Measurements from ENCODE around the gene LRRC72.

GRCh38 chr7:16594061-16594460, 67.4 kb downstream of the LRRC72 start:
- TF ChIP-seq ZBTB11 (CRISPR knock-in tag; IDR thresholded peaks at IDR 0.05) (no peak), POLR2AphosphoS5 (IDR thresholded peaks at IDR 0.05; ENCODE audit: control insufficient read depth, insufficient read depth, low read depth, low read length) (no peak), ARID3B (CRISPR knock-in tag; IDR thresholded peaks at IDR 0.05; ENCODE audit: borderline replicate concordance) (no peak), ZNF274 (IDR thresholded peaks at IDR 0.05; ENCODE audit: borderline replicate concordance, low read depth, low read length) (no peak), ELK1 (CRISPR knock-in tag; IDR thresholded peaks at IDR 0.05) (no peak), MTA3 (IDR thresholded peaks at IDR 0.05; ENCODE audit: borderline replicate concordance) (no peak)
- TF ChIP-seq, protein P1, sequence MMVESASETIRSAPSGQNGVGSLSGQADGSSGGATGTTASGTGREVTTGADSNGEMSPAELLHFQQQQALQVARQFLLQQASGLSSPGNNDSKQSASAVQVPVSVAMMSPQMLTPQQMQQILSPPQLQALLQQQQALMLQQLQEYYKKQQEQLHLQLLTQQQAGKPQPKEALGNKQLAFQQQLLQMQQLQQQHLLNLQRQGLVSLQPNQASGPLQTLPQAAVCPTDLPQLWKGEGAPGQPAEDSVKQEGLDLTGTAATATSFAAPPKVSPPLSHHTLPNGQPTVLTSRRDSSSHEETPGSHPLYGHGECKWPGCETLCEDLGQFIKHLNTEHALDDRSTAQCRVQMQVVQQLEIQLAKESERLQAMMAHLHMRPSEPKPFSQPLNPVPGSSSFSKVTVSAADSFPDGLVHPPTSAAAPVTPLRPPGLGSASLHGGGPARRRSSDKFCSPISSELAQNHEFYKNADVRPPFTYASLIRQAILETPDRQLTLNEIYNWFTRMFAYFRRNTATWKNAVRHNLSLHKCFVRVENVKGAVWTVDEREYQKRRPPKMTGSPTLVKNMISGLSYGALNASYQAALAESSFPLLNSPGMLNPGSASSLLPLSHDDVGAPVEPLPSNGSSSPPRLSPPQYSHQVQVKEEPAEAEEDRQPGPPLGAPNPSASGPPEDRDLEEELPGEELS (CRISPR knock-in tag; IDR thresholded peaks at IDR 0.05; ENCODE audit: borderline replicate concordance): no peak
